HFF-Myc (cell line): ENCODE data around the gene PNPLA6.

Experiments
- DNase-seq: peaks from one replicate; pipeline ENCODE4 v3.0.0-alpha.2; 2011; ENCODE audit warnings: low read depth; ENCODE audit errors: extremely low read depth
- H3K4me3 ChIP-seq: replicated peaks from 2 replicates; pipeline ENCODE4 v1.5.1; 2011; ENCODE audit warnings: low read depth, mild to moderate bottlenecking, control low read depth, low read length
- TF ChIP-seq, protein P1 (sequence below): IDR thresholded peaks from 2 replicates; pipeline ENCODE4 v1.5.1; 2012; ENCODE audit warnings: mild to moderate bottlenecking, low read depth, low read length, control low read depth; ENCODE audit errors: missing control alignments

PNPLA6 gene

GRCh38 chr19:7526059-7526929, 9.2 kb upstream of the PNPLA6 start:
- TF ChIP-seq, protein P1, sequence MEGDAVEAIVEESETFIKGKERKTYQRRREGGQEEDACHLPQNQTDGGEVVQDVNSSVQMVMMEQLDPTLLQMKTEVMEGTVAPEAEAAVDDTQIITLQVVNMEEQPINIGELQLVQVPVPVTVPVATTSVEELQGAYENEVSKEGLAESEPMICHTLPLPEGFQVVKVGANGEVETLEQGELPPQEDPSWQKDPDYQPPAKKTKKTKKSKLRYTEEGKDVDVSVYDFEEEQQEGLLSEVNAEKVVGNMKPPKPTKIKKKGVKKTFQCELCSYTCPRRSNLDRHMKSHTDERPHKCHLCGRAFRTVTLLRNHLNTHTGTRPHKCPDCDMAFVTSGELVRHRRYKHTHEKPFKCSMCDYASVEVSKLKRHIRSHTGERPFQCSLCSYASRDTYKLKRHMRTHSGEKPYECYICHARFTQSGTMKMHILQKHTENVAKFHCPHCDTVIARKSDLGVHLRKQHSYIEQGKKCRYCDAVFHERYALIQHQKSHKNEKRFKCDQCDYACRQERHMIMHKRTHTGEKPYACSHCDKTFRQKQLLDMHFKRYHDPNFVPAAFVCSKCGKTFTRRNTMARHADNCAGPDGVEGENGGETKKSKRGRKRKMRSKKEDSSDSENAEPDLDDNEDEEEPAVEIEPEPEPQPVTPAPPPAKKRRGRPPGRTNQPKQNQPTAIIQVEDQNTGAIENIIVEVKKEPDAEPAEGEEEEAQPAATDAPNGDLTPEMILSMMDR: no peak
- no peak for DNase-seq

DNA sequence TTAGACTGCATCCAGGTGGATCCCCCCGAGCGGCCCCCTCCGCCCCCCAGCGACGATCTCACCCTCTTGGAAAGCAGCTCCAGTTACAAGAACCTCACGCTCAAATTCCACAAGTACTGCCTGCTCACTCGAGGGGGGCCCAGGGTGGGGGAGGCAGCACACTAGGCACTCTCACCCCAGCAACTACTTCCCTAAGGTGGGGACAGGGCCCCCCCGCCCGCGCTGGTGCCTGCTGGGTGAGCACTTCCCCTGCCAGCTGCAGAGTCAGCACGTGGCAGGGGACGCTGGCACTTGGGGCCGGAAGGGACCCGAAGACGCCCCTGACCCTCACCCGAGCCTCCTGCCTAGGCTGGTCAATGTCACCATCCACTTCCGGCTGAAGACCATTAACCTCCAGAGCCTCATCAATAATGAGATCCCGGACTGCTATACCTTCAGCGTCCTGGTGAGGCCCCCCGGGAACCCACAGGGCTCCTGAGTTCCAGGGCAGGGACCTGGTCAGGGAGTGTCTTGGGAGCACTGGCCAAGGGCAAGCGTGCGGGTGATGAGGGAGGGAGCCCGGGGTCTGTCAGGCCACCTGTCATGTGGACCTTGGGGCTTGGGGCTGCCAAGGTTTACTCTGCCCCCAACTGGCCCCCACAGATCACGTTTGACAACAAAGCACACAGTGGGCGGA, 7.9 kb upstream of the PNPLA6 start:
- no peak overlapping the region for H3K4me3 ChIP-seq
- DNase-seq: no peak
- TF ChIP-seq, protein P1: no peak

More at GRCh38 chr19:7526059-7526929, 9.2 kb upstream of the PNPLA6 start:
- H3K4me3 ChIP-seq: no peak overlapping the region

- TF ChIP-seq, protein P1: no peak
- DNase-seq: no peak
- H3K4me3 ChIP-seq: no peak overlapping the region
These were observed 7.4 kb upstream of the PNPLA6 start for GRCh38 chr19:7528192-7528519.

- TF ChIP-seq, protein P1: no peak
- no peak overlapping the region for H3K4me3 ChIP-seq
- no peak for DNase-seq
These were observed 6.8 kb upstream of the PNPLA6 start for GRCh38 chr19:7528522-7529245.

- TF ChIP-seq, protein P1: no peak
- H3K4me3 ChIP-seq: no peak overlapping the region
- no peak for DNase-seq
These were observed 6.3 kb upstream of the PNPLA6 start for GRCh38 chr19:7529246-7529600.

GRCh38 chr19:7529610-7530490, 5.7 kb upstream of the PNPLA6 start:
- no peak overlapping the region for H3K4me3 ChIP-seq
- TF ChIP-seq, protein P1: no peak
- no peak for DNase-seq
